Raji (cell line): Measurements from ENCODE around the gene ADGRV1.

Experiments
- POLR2A ChIP-seq: IDR thresholded peaks from 2 replicates; pipeline ENCODE4 v1.6.1; 2011; ENCODE audit warnings: low read depth, low read length, control low read depth; ENCODE audit not compliant: insufficient read depth

Gene ADGRV1

GRCh38 chr5:90902651-90903386 lies 344.2 kb downstream of the ADGRV1 start:
- no peak for TF ChIP-seq POLR2A

- no peak for TF ChIP-seq POLR2A
Observed at GRCh38 chr5:90909101-90909503, 350.5 kb downstream of the ADGRV1 start.

DNA sequence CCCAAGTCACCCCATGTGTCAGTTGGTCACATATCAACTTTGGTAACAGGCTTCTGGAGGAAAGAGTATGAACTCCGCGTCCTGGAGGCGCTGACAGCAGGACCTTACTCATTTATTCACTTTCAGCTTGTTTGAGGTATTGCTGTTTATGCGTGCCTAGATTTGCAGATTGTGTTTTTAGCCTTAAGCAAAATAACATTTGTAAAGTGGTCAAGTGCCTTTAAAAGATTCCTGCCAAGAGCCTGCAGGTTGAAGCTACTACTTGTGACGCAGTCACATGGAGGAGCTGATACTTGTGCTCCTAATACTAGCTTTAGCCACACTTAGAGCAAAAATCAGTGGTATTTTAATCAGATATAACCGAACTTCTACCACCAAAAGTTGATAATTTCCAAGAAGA lies 351.3 kb downstream of the ADGRV1 start:
- no peak for TF ChIP-seq POLR2A

- no peak for TF ChIP-seq POLR2A
Observed at GRCh38 chr5:90911169-90911568, 352.6 kb downstream of the ADGRV1 start.

DNA sequence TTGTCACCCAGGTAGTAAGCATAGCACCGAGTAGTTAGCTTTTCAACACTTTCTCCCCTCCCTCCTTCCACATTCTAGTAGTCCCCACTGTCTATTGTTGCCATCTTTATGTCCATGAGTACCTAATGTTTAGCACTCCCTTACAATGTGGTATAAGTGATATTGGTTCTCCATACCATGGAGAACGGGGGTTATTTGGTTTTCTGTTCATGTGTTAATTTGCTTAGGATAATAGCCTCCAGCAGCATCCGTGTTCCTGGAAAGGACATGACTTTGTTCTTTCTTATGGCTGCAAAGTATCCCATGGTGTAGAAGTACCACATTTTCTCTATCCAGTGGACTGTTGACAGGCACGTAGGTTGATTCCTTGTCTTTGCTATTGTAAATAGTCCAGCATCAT lies 353.9 kb downstream of the ADGRV1 start:
- TF ChIP-seq POLR2A, result no peak

DNA sequence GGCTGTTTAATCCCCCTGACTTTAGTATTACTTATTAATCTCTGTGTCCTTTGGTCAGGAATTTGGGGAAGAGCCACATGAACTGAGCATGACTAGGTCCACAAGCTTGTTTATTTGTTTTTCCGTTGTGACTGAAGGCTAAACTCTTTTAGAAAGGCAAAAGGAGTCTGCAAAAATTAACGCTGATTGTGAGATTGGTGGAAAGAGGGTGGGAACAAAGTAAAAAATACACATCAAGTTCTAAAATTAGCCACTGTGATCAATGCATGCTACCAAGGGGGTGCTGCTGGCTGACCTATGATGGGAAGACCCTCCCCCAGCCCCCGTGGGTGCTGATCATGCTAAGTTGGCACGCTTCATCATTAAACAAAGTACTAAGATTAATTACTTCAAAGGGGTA lies 356.8 kb downstream of the ADGRV1 start:
- no peak for TF ChIP-seq POLR2A

GRCh38 chr5:90916947-90917800 lies 358.6 kb downstream of the ADGRV1 start:
- TF ChIP-seq POLR2A, result no peak

- no peak for TF ChIP-seq POLR2A
Observed at GRCh38 chr5:90917928-90918668, 359.5 kb downstream of the ADGRV1 start.

GRCh38 chr5:90921418-90921973 lies 362.9 kb downstream of the ADGRV1 start:
- no peak for TF ChIP-seq POLR2A

GRCh38 chr5:90930062-90930461 lies 371.5 kb downstream of the ADGRV1 start:
- no peak for TF ChIP-seq POLR2A

DNA sequence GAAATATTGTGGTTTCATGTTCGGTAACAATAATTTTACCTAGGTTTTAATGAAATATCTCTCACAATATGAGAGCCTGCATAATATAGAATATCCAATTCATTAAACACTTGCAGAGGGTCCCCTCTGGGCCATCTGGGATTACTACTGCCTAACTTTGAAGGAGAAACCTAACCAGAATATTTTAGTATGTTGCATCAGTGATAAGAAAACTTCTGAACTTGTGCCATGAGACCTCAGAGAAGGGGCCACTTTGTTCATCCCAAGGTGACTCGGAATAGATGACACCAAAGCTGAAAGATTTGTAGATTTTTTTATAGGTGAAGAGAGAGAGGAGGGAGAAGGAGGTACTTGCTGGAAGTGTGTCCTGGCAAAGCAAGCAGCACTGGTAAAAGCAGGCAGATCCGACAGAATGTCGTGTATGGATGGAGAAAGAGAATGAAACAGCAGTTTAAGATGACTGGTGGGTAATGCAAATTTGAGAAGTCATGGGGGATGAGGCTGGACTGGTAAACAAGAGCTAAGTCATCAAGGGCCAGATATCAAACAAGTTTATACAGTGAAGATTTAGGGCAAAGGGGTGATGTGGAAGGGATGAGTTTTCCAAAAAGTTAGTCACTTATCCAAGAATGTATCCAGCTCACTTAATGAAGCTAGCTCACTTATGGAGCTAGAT lies 372.3 kb downstream of the ADGRV1 start:
- TF ChIP-seq POLR2A, result no peak

DNA sequence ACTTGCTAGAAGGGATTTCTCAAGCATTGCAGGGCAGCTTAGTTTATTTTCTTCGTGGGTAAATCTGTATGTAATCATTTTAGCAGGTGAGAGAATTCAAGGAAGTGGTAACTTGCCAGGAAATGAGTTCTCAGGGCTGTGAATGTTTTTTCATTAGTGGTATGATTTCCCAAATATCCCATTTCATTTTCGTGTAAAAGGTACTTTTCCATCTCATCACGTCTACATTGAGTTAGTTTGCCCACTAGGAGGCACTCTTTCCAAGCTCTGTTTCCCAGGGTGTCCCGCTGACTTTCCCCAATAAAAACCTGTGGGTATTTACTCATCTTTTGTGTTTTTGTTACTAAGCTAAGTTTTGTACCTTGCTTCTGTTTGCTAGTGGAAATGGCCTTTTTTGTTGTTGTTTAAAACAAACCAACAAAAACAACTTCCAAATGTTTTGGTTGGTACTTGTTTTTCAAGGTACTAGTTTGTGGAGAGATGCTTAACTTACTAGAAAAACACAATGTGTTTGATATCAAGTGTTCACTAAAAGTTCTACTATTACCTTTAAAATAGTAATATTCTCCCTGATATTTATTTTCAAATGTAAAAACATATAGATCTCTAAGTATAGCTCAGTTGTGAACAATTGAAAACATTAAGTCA lies 373.6 kb downstream of the ADGRV1 start:
- TF ChIP-seq POLR2A, result no peak

DNA sequence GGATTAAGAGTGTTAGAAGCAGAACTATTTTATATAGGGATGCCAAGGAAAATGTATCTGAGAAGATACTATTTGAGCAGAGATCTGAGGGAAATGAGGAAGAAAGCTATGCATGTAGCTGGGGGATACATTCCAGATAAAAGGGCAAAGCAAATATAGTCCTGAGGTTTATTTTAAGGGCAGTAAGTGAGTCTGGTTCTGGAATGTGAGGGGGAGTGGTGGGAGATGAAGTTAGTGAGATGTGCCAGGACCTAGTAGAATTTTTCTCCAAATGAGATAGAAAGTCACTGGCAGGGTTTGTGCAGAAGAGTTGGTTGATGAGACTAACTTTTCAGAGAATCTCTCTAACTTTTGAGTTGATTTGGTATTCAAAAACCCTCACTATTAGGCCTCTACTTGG lies 374.7 kb downstream of the ADGRV1 start:
- TF ChIP-seq POLR2A, result no peak

DNA sequence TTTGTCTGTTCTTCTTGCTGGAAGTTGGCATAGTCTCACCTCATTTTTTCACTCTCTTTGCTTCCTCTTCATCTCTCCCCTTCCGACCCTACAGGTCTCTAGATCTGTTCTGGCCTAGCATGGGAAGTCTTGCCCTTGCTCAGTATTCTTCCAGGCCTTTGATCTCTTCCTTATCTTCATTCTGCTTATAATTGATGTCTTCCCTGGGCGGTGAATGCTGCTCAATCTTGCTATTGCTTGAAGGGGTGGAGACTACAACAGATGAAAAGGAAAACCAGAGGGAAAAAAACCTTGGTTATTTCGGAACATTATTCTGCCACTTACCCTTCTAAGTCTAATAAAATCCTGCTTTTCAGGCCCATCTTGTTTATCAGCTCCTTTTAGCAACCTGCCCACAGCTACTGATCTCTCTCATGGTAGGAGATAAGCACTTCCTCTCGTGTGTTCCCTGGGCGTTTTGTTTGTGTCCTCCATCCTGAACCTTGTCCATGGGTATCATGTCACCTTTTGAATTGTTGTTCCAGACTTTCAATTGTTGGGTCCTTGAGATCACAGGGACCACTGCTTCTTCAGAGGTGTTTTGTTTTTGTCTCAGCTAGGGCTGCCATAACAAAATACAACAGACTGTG lies 375.6 kb downstream of the ADGRV1 start:
- TF ChIP-seq POLR2A, result no peak

GRCh38 chr5:90934738-90935137 lies 376.1 kb downstream of the ADGRV1 start:
- TF ChIP-seq POLR2A, result no peak
